HepG2 (cell line): ENCODE measurements around the gene RTN1. TPM values are rescaled to one million over a fixed set of nuclear protein-coding genes. Genes with fewer than 3 reads are reported as not detected.

ENCODE experiments used
- CEBPB ChIP-seq: IDR thresholded peaks from 2 replicates; pipeline ENCODE4 v1.6.1; 2011; ENCODE audit warnings: low read depth, low read length, improper control_type of control experiment, borderline replicate concordance
- CEBPG ChIP-seq: IDR thresholded peaks from 2 replicates; pipeline ENCODE4 v1.6.1; 2016
- DR1 ChIP-seq: sonication (generic); formaldehyde crosslinking; IDR thresholded peaks from 2 replicates; pipeline ENCODE4 v1.8.0; 2021; ENCODE audit warnings: mild to moderate bottlenecking, missing genetic modification reagents, inconsistent platforms
- FOSL1 ChIP-seq: sonication (generic); formaldehyde crosslinking; IDR thresholded peaks from 2 replicates; pipeline ENCODE4 v1.9.0; 2021; ENCODE audit warnings: missing genetic modification reagents, borderline replicate concordance
- FOSL2 ChIP-seq: sonication (generic); formaldehyde crosslinking; IDR thresholded peaks from 2 replicates; pipeline ENCODE4 v1.4.0; 2020; ENCODE audit warnings: missing genetic modification reagents
- GABPB1 ChIP-seq: IDR thresholded peaks from 2 replicates; pipeline ENCODE4 v1.6.1; 2016; ENCODE audit warnings: mild to moderate bottlenecking, missing genetic modification reagents, moderate library complexity, missing compliant biosample characterization
- HES4 ChIP-seq: sonication (generic); formaldehyde crosslinking; IDR thresholded peaks from 2 replicates; pipeline ENCODE4 v1.9.0; 2021; ENCODE audit warnings: mild to moderate bottlenecking, missing genetic modification reagents, borderline replicate concordance
- HIVEP1 ChIP-seq: sonication (generic); formaldehyde crosslinking; IDR thresholded peaks from 2 replicates; pipeline ENCODE4 v1.4.0; 2020; ENCODE audit warnings: mild to moderate bottlenecking, missing genetic modification reagents
- JARID2 ChIP-seq: sonication (generic); formaldehyde crosslinking; IDR thresholded peaks from 2 replicates; pipeline ENCODE4 v1.8.1; 2023; ENCODE audit warnings: missing genetic modification reagents, inconsistent platforms; ENCODE audit not compliant: insufficient replicate concordance
- KDM1A ChIP-seq: IDR thresholded peaks from 2 replicates; pipeline ENCODE4 v1.6.1; 2016; ENCODE audit warnings: missing compliant biosample characterization
- KDM3A ChIP-seq: IDR thresholded peaks from 2 replicates; pipeline ENCODE4 v1.6.1; 2018; ENCODE audit warnings: low read depth, missing compliant biosample characterization
- KDM5A ChIP-seq: fragments of 200-600 bp; sonication (generic); IDR thresholded peaks from 2 replicates; pipeline ENCODE4 v1.7.0; 2018; ENCODE audit warnings: antibody characterized with exemption, mild to moderate bottlenecking, low read length, borderline replicate concordance
- KLF12 ChIP-seq: sonication (generic); formaldehyde crosslinking; IDR thresholded peaks from 2 replicates; pipeline ENCODE4 v1.4.0; 2020; ENCODE audit warnings: missing genetic modification reagents, borderline replicate concordance
- NBN ChIP-seq: fragments of 450-650 bp; conservative IDR thresholded peaks from 2 replicates; pipeline ENCODE4 v1.6.1; 2017
- PLRG1 ChIP-seq: fragments of 450-650 bp; conservative IDR thresholded peaks from 2 replicates; pipeline ENCODE4 v1.6.1; 2016
- POLR2AphosphoS2 ChIP-seq: IDR thresholded peaks from 2 replicates; pipeline ENCODE4 v1.6.1; 2011; ENCODE audit warnings: low read depth, low read length, improper control_type of control experiment
- RFX1 ChIP-seq: fragments of 450-650 bp; IDR thresholded peaks from 2 replicates; pipeline ENCODE4 v1.6.1; 2017
- RNF2 ChIP-seq: fragments of 450-650 bp; conservative IDR thresholded peaks from 2 replicates; pipeline ENCODE4 v1.6.1; 2016; ENCODE audit warnings: low read depth
- SETDB1 ChIP-seq: sonication (generic); formaldehyde crosslinking; IDR thresholded peaks from 2 replicates; pipeline ENCODE4 v1.5.1; 2020; ENCODE audit warnings: missing genetic modification reagents, mild to moderate bottlenecking, borderline replicate concordance
- SMC3 ChIP-seq: IDR thresholded peaks from 2 replicates; pipeline ENCODE4 v1.6.1; 2011; ENCODE audit warnings: low read length, improper control_type of control experiment
- ZBTB8A ChIP-seq: sonication (generic); formaldehyde crosslinking; IDR thresholded peaks from 2 replicates; pipeline ENCODE4 v1.4.0; 2020; ENCODE audit warnings: mild to moderate bottlenecking, low read depth, missing genetic modification reagents, borderline replicate concordance
- ZNF12 ChIP-seq: sonication (generic); formaldehyde crosslinking; IDR thresholded peaks from 2 replicates; pipeline ENCODE4 v1.5.0; 2020; ENCODE audit warnings: missing genetic modification reagents
- ZNF230 ChIP-seq: sonication (generic); formaldehyde crosslinking; IDR thresholded peaks from 2 replicates; pipeline ENCODE4 v1.4.0; 2020; ENCODE audit warnings: mild to moderate bottlenecking, missing genetic modification reagents
- ZNF263 ChIP-seq: sonication (generic); formaldehyde crosslinking; IDR thresholded peaks from 2 replicates; pipeline ENCODE4 v1.4.0; 2020; ENCODE audit warnings: missing genetic modification reagents
- ZNF282 ChIP-seq: fragments of 450-650 bp; IDR thresholded peaks from 2 replicates; pipeline ENCODE4 v1.6.1; 2018; ENCODE audit not compliant: partially characterized antibody
- ZNF333 ChIP-seq: sonication (generic); formaldehyde crosslinking; IDR thresholded peaks from 2 replicates; pipeline ENCODE4 v1.4.0; 2020; ENCODE audit warnings: mild to moderate bottlenecking, missing genetic modification reagents, borderline replicate concordance
- ZNF496 ChIP-seq: sonication (generic); formaldehyde crosslinking; IDR thresholded peaks from 2 replicates; pipeline ENCODE4 v1.8.1; 2023; ENCODE audit warnings: mild to moderate bottlenecking, moderate library complexity, missing genetic modification reagents; ENCODE audit not compliant: insufficient replicate concordance
- ZNF7 ChIP-seq: IDR thresholded peaks from 2 replicates; pipeline ENCODE4 v1.6.1; 2016; ENCODE audit warnings: missing biosample characterization, missing genetic modification reagents
- ZNF766 ChIP-seq: sonication (generic); formaldehyde crosslinking; IDR thresholded peaks from 2 replicates; pipeline ENCODE4 v1.5.0; 2020; ENCODE audit warnings: missing genetic modification reagents, borderline replicate concordance
- polyA plus RNA-seq, 8 experiments: library from polyadenylated mRNA; depleted of rRNA in 3 of 8; stranded (reverse) in 7 of 8; unstranded in 1 of 8; fragments of >200 nt; fragmentation: Illumina TruSeq in 4 of 8; extraction: Trizol in 4 of 8; gene quantifications; 2 replicates each; pipeline versions ENCODE4 v1.2.1 to v1.2.3, GENCODE V29; 2011 to 2016; ENCODE audit warnings: low read depth in 4 of 8, missing spikeins in 1 of 8, mixed read lengths in 1 of 8; ENCODE audit not compliant: insufficient read depth in 1 of 8
- total RNA-seq, 5 experiments: library from RNA; depleted of rRNA; stranded (reverse); fragments of >200 nt; fragmentation: Illumina TruSeq; extraction: Trizol; gene quantifications; 2 replicates each; pipeline ENCODE4 v1.2.3, GENCODE V29; 2016; ENCODE audit warnings: low read depth in 1 of 5
- TF ChIP-seq, protein P1 (sequence below): IDR thresholded peaks from 2 replicates; pipeline ENCODE4 v1.4.0; 2020; ENCODE audit warnings: mild to moderate bottlenecking, missing genetic modification reagents
- TF ChIP-seq, protein P2 (sequence below): sonication (generic); formaldehyde crosslinking; IDR thresholded peaks from 2 replicates; pipeline ENCODE4 v1.5.1; 2020; ENCODE audit warnings: mild to moderate bottlenecking, missing genetic modification reagents, moderate library complexity

The RTN1 gene
- total and polyA plus RNA-seq, 2 of the 13 experiments (the other 11 are each of a cell fraction or from before 2014, with no cell fraction given) = 0.04 to 0.18 TPM

DNA sequence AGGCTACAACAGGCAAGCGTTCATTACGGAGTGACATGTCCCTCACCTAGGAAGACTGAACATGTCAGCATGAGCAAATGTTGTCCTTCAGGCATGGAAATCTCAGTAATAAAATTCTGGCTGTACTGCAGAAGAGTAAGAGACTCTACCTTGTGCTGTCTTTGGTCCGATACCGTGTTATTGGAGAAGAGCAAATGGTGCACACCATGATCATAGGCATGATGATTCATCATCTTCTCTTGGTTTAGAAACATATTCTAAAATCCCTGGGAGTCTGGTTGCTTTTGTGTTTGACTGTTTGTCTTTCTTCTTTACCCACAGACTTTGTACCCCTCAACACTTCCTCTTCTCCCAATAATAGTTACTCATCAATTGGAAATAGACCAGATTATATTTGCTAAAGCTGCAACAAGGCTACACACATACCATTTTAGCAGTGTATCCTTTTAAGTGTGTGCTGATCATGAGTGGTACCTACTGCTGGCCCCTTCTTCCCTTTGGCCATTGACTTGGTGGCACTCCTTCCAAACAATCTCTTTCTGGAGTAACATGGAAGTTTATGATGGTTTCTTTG lies 93.5 kb downstream of the RTN1 start (continued):
- TF ChIP-seq ZBTB8A (CRISPR knock-in tag) = no peak
- no peak for TF ChIP-seq SETDB1 (CRISPR knock-in tag)
- TF ChIP-seq HIVEP1 (CRISPR knock-in tag) = no peak
- TF ChIP-seq DR1 = no peak
- TF ChIP-seq ZNF263 (CRISPR knock-in tag) = no peak
- no peak for TF ChIP-seq CEBPB
- no peak for TF ChIP-seq ZNF282
- TF ChIP-seq KDM1A (CRISPR knock-in tag) = no peak
- no peak for TF ChIP-seq KDM3A (CRISPR knock-in tag)
- TF ChIP-seq GABPB1 (CRISPR knock-in tag) = 0 out of 2 replicates have a peak, but pooled peaks have one; percentile 11
- TF ChIP-seq PLRG1 = no peak
- TF ChIP-seq ZNF230 (CRISPR knock-in tag) = no peak
- TF ChIP-seq, protein P1, sequence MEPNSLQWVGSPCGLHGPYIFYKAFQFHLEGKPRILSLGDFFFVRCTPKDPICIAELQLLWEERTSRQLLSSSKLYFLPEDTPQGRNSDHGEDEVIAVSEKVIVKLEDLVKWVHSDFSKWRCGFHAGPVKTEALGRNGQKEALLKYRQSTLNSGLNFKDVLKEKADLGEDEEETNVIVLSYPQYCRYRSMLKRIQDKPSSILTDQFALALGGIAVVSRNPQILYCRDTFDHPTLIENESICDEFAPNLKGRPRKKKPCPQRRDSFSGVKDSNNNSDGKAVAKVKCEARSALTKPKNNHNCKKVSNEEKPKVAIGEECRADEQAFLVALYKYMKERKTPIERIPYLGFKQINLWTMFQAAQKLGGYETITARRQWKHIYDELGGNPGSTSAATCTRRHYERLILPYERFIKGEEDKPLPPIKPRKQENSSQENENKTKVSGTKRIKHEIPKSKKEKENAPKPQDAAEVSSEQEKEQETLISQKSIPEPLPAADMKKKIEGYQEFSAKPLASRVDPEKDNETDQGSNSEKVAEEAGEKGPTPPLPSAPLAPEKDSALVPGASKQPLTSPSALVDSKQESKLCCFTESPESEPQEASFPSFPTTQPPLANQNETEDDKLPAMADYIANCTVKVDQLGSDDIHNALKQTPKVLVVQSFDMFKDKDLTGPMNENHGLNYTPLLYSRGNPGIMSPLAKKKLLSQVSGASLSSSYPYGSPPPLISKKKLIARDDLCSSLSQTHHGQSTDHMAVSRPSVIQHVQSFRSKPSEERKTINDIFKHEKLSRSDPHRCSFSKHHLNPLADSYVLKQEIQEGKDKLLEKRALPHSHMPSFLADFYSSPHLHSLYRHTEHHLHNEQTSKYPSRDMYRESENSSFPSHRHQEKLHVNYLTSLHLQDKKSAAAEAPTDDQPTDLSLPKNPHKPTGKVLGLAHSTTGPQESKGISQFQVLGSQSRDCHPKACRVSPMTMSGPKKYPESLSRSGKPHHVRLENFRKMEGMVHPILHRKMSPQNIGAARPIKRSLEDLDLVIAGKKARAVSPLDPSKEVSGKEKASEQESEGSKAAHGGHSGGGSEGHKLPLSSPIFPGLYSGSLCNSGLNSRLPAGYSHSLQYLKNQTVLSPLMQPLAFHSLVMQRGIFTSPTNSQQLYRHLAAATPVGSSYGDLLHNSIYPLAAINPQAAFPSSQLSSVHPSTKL (CRISPR knock-in tag) = peak; percentile 79
- TF ChIP-seq ZNF12 (CRISPR knock-in tag) = peak; percentile 74
- TF ChIP-seq ZNF766 (CRISPR knock-in tag) = no peak
- peak; percentile 70; the same call in 1 of the 2 replicates for TF ChIP-seq ZNF7
- TF ChIP-seq HES4 (CRISPR knock-in tag) = no peak
- TF ChIP-seq KDM5A = no peak
- 0 out of 2 replicates have a peak, but pooled peaks have one; percentile 11 for TF ChIP-seq FOSL1 (CRISPR knock-in tag)
- no peak for TF ChIP-seq ZNF333
- TF ChIP-seq, protein P2, sequence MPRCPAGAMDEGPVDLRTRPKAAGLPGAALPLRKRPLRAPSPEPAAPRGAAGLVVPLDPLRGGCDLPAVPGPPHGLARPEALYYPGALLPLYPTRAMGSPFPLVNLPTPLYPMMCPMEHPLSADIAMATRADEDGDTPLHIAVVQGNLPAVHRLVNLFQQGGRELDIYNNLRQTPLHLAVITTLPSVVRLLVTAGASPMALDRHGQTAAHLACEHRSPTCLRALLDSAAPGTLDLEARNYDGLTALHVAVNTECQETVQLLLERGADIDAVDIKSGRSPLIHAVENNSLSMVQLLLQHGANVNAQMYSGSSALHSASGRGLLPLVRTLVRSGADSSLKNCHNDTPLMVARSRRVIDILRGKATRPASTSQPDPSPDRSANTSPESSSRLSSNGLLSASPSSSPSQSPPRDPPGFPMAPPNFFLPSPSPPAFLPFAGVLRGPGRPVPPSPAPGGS = no peak
- no peak for TF ChIP-seq ZNF496 (CRISPR knock-in tag)
- no peak for TF ChIP-seq KLF12 (CRISPR knock-in tag)
- TF ChIP-seq RNF2 = no peak
- no peak for TF ChIP-seq CEBPG (CRISPR knock-in tag)
- TF ChIP-seq NBN = no peak
- no peak for TF ChIP-seq JARID2 (CRISPR knock-in tag)
- TF ChIP-seq FOSL2 (CRISPR knock-in tag) = peak; percentile 79
- TF ChIP-seq SMC3 = no peak
- TF ChIP-seq POLR2AphosphoS2 = no peak
- no peak for TF ChIP-seq RFX1
